ENCODE data around the gene FRMD3.

Gene FRMD3

DNA sequence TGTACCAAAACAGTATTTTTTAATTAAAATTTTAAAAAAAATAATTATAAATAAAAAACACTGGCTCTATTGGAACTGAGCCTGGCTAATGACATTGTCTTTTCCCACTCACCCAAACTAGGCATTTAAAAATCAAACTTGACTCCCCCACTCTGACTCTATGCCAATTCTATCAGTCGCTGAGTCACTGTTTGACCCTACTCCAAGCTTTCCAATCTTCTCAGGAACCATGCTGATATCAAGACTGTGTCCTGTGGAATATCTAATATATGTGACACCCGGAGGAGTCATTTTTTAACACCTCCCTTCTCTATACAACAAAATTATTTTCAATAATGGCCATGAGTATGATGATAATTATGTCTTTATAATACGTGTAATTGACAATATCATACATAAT is 303.7 kb downstream of the FRMD3 start:
- H3K4me3 ChIP-seq (ENCODE audit: insufficient read depth in 1 of 2, low read depth in 1 of 2, low read length in 2 of 2) = no peak overlapping the region
- H2BK12ac ChIP-seq (ENCODE audit: low read length in 2 of 2) = no peak overlapping the region
- H4K8ac ChIP-seq (ENCODE audit: low read length) = no peak overlapping the region
- H3K27me3 ChIP-seq (ENCODE audit: control insufficient read depth in 1 of 2, insufficient read depth in 1 of 2, low read length in 2 of 2) = no peaks in the 10 kb centered on the region
- WGBS = 89% methylated on average over 1 of the region's 3 CpGs
- H4K91ac ChIP-seq (ENCODE audit: low read length) = no peak overlapping the region
- peaks cover 5% of the 10 kb centered on the region for H3K9me3 ChIP-seq (ENCODE audit: control insufficient read depth, low read length)
- no peak overlapping the region for H2AFZ ChIP-seq (ENCODE audit: low read depth, low read length)
- no peak overlapping the region for H2AK5ac ChIP-seq (ENCODE audit: low read length, severe bottlenecking)
- H2BK5ac ChIP-seq (ENCODE audit: low read depth, low read length, poor library complexity, severe bottlenecking) = no peak overlapping the region
- H3K18ac ChIP-seq (ENCODE audit: low read depth in 1 of 2, low read length in 2 of 2) = no peak overlapping the region
- no peak overlapping the region for H3K27ac ChIP-seq (ENCODE audit: low read length, poor library complexity, severe bottlenecking)
- H3K4me2 ChIP-seq (ENCODE audit: low read length, poor library complexity, severe bottlenecking) = no peak overlapping the region
- no peak for DNase-seq
- H3K4ac ChIP-seq (ENCODE audit: low read depth in 1 of 2, low read length in 2 of 2) = no peak overlapping the region
- no peak overlapping the region for H2BK15ac ChIP-seq (ENCODE audit: low read depth, poor library complexity, severe bottlenecking)
- H3K9ac ChIP-seq (ENCODE audit: low read length) = no peak overlapping the region
- H3K23ac ChIP-seq (ENCODE audit: low read length in 2 of 2) = no peak overlapping the region
- no peak overlapping the region for H2BK120ac ChIP-seq (ENCODE audit: low read depth, low read length)
- H3K36me3 ChIP-seq (ENCODE audit: control insufficient read depth in 1 of 2, insufficient read depth in 2 of 2, low read depth in 1 of 2, low read length in 2 of 2) = no peaks in the 10 kb centered on the region
- H3K79me1 ChIP-seq (replicated peaks; ENCODE audit: low read length, poor library complexity, severe bottlenecking) = no peaks in the 10 kb centered on the region
- H3K4me1 ChIP-seq (ENCODE audit: control insufficient read depth, insufficient read depth, low read depth, low read length) = no peaks in the 10 kb centered on the region
- no peak overlapping the region for H3K14ac ChIP-seq (ENCODE audit: low read length in 2 of 2)

DNA sequence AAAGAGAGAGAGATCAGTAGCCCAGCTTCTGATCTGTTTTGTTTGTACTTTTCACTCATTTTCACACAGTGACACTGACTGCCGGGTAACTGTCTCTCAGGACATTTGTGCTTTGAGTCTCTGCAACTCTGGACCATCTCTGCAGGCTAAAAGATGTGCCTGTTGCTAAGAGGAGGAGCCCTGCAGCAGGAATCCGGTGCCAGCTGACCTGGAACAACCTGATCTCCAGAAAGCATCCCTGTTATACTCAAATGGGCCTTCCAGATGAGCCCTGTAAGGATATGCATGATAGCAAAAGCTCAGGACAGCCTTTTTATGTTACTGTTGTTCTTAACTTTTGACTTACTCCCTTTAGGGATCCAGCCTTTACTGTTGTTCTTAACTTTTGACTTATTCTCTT is 304.6 kb downstream of the FRMD3 start:
- no peak overlapping the region for H3K18ac ChIP-seq (ENCODE audit: low read depth in 1 of 2, low read length in 2 of 2)
- H3K4ac ChIP-seq (ENCODE audit: low read depth in 1 of 2, low read length in 2 of 2) = no peak overlapping the region
- no peak overlapping the region for H2BK120ac ChIP-seq (ENCODE audit: low read depth, low read length)
- H3K4me2 ChIP-seq (ENCODE audit: low read length, poor library complexity, severe bottlenecking) = no peak overlapping the region
- H3K4me3 ChIP-seq (ENCODE audit: insufficient read depth in 1 of 2, low read depth in 1 of 2, low read length in 2 of 2) = no peak overlapping the region
- H2BK15ac ChIP-seq (ENCODE audit: low read depth, poor library complexity, severe bottlenecking) = no peak overlapping the region
- H4K91ac ChIP-seq (ENCODE audit: low read length) = no peak overlapping the region
- H3K14ac ChIP-seq (ENCODE audit: low read length in 2 of 2) = no peak overlapping the region
- DNase-seq = no peak
- H3K9me3 ChIP-seq (ENCODE audit: control insufficient read depth, low read length) = peaks cover 5% of the 10 kb centered on the region
- 74% methylated on average over 2 of the region's 2 CpGs for WGBS
- no peak overlapping the region for H2AK5ac ChIP-seq (ENCODE audit: low read length, severe bottlenecking)
- H2AFZ ChIP-seq (ENCODE audit: low read depth, low read length) = no peak overlapping the region
- H3K4me1 ChIP-seq (ENCODE audit: control insufficient read depth, insufficient read depth, low read depth, low read length) = no peaks in the 10 kb centered on the region
- no peaks in the 10 kb centered on the region for H3K36me3 ChIP-seq (ENCODE audit: control insufficient read depth in 1 of 2, insufficient read depth in 2 of 2, low read depth in 1 of 2, low read length in 2 of 2)
- no peaks in the 10 kb centered on the region for H3K27me3 ChIP-seq (ENCODE audit: control insufficient read depth in 1 of 2, insufficient read depth in 1 of 2, low read length in 2 of 2)
- H2BK5ac ChIP-seq (ENCODE audit: low read depth, low read length, poor library complexity, severe bottlenecking) = no peak overlapping the region
- H3K23ac ChIP-seq (ENCODE audit: low read length in 2 of 2) = no peak overlapping the region
- H3K79me1 ChIP-seq (replicated peaks; ENCODE audit: low read length, poor library complexity, severe bottlenecking) = no peaks in the 10 kb centered on the region
- no peak overlapping the region for H3K27ac ChIP-seq (ENCODE audit: low read length, poor library complexity, severe bottlenecking)
- no peak overlapping the region for H3K9ac ChIP-seq (ENCODE audit: low read length)
- H4K8ac ChIP-seq (ENCODE audit: low read length) = no peak overlapping the region
- no peak overlapping the region for H2BK12ac ChIP-seq (ENCODE audit: low read length in 2 of 2)

DNA sequence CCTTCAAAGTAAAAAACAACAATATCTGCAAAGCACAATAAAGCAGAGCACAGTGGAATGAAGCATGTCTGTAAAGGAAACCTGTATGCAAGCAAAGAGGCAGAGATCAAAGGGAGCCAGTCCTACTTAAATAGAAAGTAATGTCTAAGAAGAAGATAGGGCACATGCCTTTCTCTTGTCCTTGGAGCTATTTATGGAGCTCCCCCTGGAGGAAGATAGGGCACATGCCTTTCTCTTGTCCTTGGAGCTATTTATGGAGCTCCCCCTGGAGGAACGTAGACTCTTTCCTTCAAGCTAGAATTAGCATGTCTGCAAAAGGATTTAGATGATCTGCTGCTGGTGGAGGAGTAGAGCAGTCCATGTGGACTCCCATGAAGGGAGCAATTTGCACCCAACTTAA is 307.2 kb downstream of the FRMD3 start:
- no peak overlapping the region for H4K8ac ChIP-seq (ENCODE audit: low read length)
- no peak overlapping the region for H2AK5ac ChIP-seq (ENCODE audit: low read length, severe bottlenecking)
- H4K91ac ChIP-seq (ENCODE audit: low read length) = no peak overlapping the region
- no peaks in the 10 kb centered on the region for H3K79me1 ChIP-seq (replicated peaks; ENCODE audit: low read length, poor library complexity, severe bottlenecking)
- no peaks in the 10 kb centered on the region for H3K27me3 ChIP-seq (ENCODE audit: control insufficient read depth in 1 of 2, insufficient read depth in 1 of 2, low read length in 2 of 2)
- no peaks in the 10 kb centered on the region for H3K36me3 ChIP-seq (ENCODE audit: control insufficient read depth in 1 of 2, insufficient read depth in 2 of 2, low read depth in 1 of 2, low read length in 2 of 2)
- no peak overlapping the region for H2AFZ ChIP-seq (ENCODE audit: low read depth, low read length)
- H2BK120ac ChIP-seq (ENCODE audit: low read depth, low read length) = no peak overlapping the region
- DNase-seq = no peak
- H3K18ac ChIP-seq (ENCODE audit: low read depth in 1 of 2, low read length in 2 of 2) = no peak overlapping the region
- no peak overlapping the region for H3K27ac ChIP-seq (ENCODE audit: low read length, poor library complexity, severe bottlenecking)
- no peak overlapping the region for H2BK12ac ChIP-seq (ENCODE audit: low read length in 2 of 2)
- no peak overlapping the region for H3K23ac ChIP-seq (ENCODE audit: low read length in 2 of 2)
- WGBS = 78% methylated on average over 1 of the region's 1 CpG
- no peak overlapping the region for H3K4me3 ChIP-seq (ENCODE audit: insufficient read depth in 1 of 2, low read depth in 1 of 2, low read length in 2 of 2)
- H3K9ac ChIP-seq (ENCODE audit: low read length) = no peak overlapping the region
- no peak overlapping the region for H2BK5ac ChIP-seq (ENCODE audit: low read depth, low read length, poor library complexity, severe bottlenecking)
- H3K9me3 ChIP-seq (ENCODE audit: control insufficient read depth, low read length) = peaks cover 5% of the 10 kb centered on the region
- no peak overlapping the region for H3K4ac ChIP-seq (ENCODE audit: low read depth in 1 of 2, low read length in 2 of 2)
- H3K4me1 ChIP-seq (ENCODE audit: control insufficient read depth, insufficient read depth, low read depth, low read length) = no peaks in the 10 kb centered on the region
- H3K4me2 ChIP-seq (ENCODE audit: low read length, poor library complexity, severe bottlenecking) = no peak overlapping the region
- no peak overlapping the region for H3K14ac ChIP-seq (ENCODE audit: low read length in 2 of 2)
- no peak overlapping the region for H2BK15ac ChIP-seq (ENCODE audit: low read depth, poor library complexity, severe bottlenecking)

DNA sequence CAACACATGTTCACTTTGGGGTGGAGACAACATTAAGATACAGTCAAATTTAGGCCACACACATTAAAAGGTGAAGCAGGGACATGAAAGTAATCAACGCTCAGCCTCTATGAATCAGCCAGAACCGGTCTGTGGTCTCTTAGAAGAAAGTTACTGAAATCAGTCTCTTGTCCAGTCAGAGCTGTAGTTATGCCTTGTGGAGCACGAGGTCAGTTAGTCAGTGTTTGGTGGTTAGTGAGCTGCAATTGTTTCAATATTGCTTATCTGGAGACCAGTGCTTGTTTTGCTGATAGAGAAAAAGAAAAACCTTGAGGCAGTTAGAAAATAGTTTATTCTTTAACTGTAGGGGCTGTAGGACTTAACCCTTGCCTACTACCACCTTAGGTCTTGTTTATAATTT is 317.5 kb downstream of the FRMD3 start:
- Histone ChIP-seq H3K23ac (ENCODE audit: low read length in 2 of 2) (no peak overlapping the region), H2BK15ac (ENCODE audit: low read depth, poor library complexity, severe bottlenecking) (no peak overlapping the region), H3K18ac (ENCODE audit: low read depth in 1 of 2, low read length in 2 of 2) (no peak overlapping the region), H3K36me3 (ENCODE audit: control insufficient read depth in 1 of 2, insufficient read depth in 2 of 2, low read depth in 1 of 2, low read length in 2 of 2) (no peaks in the 10 kb centered on the region), H3K9ac (ENCODE audit: low read length) (peak overlapping the region; percentile 93), H3K9me3 (ENCODE audit: control insufficient read depth, low read length) (no peaks in the 10 kb centered on the region), H4K8ac (ENCODE audit: low read length) (no peak overlapping the region), H2BK12ac (ENCODE audit: low read length in 2 of 2) (no peak overlapping the region), H2BK5ac (ENCODE audit: low read depth, low read length, poor library complexity, severe bottlenecking) (no peak overlapping the region), H3K14ac (ENCODE audit: low read length in 2 of 2) (no peak overlapping the region), H2AK5ac (ENCODE audit: low read length, severe bottlenecking) (no peak overlapping the region), H3K27ac (ENCODE audit: low read length, poor library complexity, severe bottlenecking) (no peak overlapping the region), H2AFZ (ENCODE audit: low read depth, low read length) (no peak overlapping the region), H3K4ac (ENCODE audit: low read depth in 1 of 2, low read length in 2 of 2) (no peak overlapping the region), H4K91ac (ENCODE audit: low read length) (no peak overlapping the region), H3K4me2 (ENCODE audit: low read length, poor library complexity, severe bottlenecking) (no peak overlapping the region), H3K4me3 (ENCODE audit: insufficient read depth in 1 of 2, low read depth in 1 of 2, low read length in 2 of 2) (peak overlapping the region in 1 of 2 experiments; percentile 93), H2BK120ac (ENCODE audit: low read depth, low read length) (no peak overlapping the region), H3K27me3 (ENCODE audit: control insufficient read depth in 1 of 2, insufficient read depth in 1 of 2, low read length in 2 of 2) (peaks cover 5 to 6% of the 10 kb centered on the region in 2 experiments), H3K4me1 (ENCODE audit: control insufficient read depth, insufficient read depth, low read depth, low read length) (peaks cover 4% of the 10 kb centered on the region), H3K79me1 (replicated peaks; ENCODE audit: low read length, poor library complexity, severe bottlenecking) (no peaks in the 10 kb centered on the region)
- peak; percentile 57 for DNase-seq
- WGBS = 45% methylated on average over 3 of the region's 3 CpGs
